ENCODE data around the gene TRAT1. TPM values are rescaled to one million over a fixed set of nuclear protein-coding genes. Genes with fewer than 3 reads are reported as not detected.
A peak's percentile ranks its signal among the peaks of the same experiment; 100 is the strongest.
"Not testable (repeated sequence)": the region's sequence is repeated elsewhere in the genome, so short reads cannot be mapped to it uniquely, and the experiment has no call there.

The TRAT1 gene
- under 1 TPM; 0.44 to 0.50 TPM for total RNA-seq
- long read RNA-seq = 0 reads

GRCh38 chr3:108822123-108822897 lies at the start of gene TRAT1:
Gene TRAT1 (plus strand): TSS chr3:108822786. CDS start chr3:108822928, 142 bp downstream.
- ATAC-seq = no peak
- intact Hi-C loops (cut with DNase I) = no loop called here
- no peak for DNase-seq

- intact Hi-C loops (cut with DNase I) = no loop called here
- no peak for DNase-seq
Measured at GRCh38 chr3:108775649-108776048, 46.9 kb upstream of the TRAT1 start.

GRCh38 chr3:108779496-108779895 lies 43.1 kb upstream of the TRAT1 start:
- intact Hi-C loops (cut with DNase I) = no loop called here
- no peak for DNase-seq
- no peak for ATAC-seq

More at GRCh38 chr3:108775649-108776048, 46.9 kb upstream of the TRAT1 start:
- ATAC-seq = no peak

DNA sequence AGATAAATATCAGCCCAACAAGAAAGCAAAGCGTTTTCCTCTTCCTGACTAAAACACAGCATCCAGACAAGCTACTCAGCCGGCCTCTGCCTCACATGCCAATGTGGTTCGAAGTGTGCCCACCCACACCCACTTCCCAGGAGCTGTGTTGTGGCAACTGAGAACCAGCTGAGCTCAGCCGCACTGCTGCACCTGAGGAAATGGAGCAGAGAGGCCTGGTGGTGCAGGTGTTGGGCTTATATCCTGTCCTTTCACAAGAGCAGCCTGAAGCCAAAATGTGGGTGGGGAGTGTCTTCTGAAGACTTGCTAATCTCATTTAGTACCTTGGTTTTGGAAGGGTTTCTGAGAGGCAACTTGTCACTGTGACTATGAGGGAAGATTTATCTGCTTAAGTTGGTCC lies 42.4 kb upstream of the TRAT1 start:
- DNase-seq (no peak), ATAC-seq (no peak)
- intact Hi-C loops (cut with DNase I) = no loop called here

DNA sequence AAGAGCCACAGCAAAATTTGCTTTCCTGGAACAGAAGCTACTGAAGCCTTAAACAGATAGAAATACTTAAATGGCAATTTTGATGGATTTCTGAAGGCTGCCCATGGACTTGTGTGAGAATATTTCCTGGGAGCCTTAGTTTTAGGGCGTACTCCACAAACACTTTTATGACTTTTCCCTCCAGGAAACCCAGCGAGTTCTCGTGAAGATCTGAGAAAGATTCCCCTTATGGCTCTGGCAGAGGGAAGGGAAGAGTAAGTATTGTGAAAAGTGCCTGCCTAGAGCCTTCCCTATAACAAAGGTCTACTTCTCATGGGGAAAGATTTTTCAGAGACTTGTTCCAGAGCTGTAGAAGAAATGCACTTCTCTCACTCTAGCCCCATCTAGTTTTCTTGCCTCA lies 31.1 kb upstream of the TRAT1 start:
- no peak for ATAC-seq
- DNase-seq = no peak
- intact Hi-C loops (cut with DNase I) = no loop called here

GRCh38 chr3:108804437-108804836 lies 18.1 kb upstream of the TRAT1 start:
- intact Hi-C loops (cut with DNase I) = no loop called here
- no peak for DNase-seq
- no peak for ATAC-seq

GRCh38 chr3:108804966-108805365 lies 17.6 kb upstream of the TRAT1 start:
- ATAC-seq (no peak), DNase-seq (no peak)
- intact Hi-C loops (cut with DNase I) = no loop called here

DNA sequence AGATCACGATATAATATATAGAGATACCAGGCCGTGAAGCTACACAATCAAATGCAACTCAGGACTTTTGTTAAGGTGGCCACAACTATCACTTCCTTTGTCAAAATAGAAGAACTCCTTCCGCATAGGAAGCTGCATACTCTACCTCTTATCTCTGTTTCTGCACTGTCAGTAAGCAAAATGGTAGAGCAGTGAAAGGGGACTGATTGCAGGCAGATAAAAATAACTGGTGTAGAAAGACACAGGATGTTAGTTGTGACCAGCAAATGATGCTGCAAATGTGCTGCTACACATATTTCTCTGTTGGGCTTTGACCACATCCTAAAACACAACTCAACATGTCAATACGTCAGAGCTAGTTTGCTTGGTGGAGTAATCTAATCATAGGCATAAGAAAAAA lies 16.3 kb upstream of the TRAT1 start:
- intact Hi-C loops (cut with DNase I) = no loop called here
- DNase-seq (no peak), ATAC-seq (peak in 1 of 2 donors; percentile 77)

GRCh38 chr3:108818404-108818803 lies 4.2 kb upstream of the TRAT1 start:
- ATAC-seq (peak in 1 of 2 donors; percentile 39), DNase-seq (no peak)
- intact Hi-C loops (cut with DNase I) = no loop called here

- no peak for DNase-seq
- no peak for ATAC-seq
- intact Hi-C loops (cut with DNase I) = no loop called here
Measured at GRCh38 chr3:108820586-108820985, 2.0 kb upstream of the TRAT1 start.

- ATAC-seq (no peak), DNase-seq (no peak)
- intact Hi-C loops (cut with DNase I) = no loop called here
Measured at GRCh38 chr3:108823227-108823626, 641 bp downstream of the TRAT1 start.

DNA sequence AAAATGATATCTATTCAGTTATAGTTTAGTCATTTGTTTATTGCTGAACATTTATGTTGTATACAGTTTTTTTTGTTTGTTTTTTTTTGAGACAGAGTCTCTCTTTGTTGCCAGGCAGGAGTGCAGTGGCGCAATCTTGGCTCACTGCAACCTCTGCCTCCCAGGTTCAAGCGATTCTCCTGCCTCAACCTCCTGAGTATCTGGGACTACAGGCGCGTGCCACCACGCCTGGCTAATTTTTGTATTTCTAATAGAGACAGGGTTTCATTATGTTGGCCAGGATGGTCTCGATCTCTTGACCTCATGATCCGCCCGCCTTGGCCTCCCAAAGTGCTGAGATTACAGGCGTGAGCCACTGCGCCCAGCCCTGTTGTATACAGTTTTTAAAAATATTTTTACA lies 1.2 kb downstream of the TRAT1 start:
- ATAC-seq; intact Hi-C loops (cut with DNase I); DNase-seq: not testable (repeated sequence)

DNA sequence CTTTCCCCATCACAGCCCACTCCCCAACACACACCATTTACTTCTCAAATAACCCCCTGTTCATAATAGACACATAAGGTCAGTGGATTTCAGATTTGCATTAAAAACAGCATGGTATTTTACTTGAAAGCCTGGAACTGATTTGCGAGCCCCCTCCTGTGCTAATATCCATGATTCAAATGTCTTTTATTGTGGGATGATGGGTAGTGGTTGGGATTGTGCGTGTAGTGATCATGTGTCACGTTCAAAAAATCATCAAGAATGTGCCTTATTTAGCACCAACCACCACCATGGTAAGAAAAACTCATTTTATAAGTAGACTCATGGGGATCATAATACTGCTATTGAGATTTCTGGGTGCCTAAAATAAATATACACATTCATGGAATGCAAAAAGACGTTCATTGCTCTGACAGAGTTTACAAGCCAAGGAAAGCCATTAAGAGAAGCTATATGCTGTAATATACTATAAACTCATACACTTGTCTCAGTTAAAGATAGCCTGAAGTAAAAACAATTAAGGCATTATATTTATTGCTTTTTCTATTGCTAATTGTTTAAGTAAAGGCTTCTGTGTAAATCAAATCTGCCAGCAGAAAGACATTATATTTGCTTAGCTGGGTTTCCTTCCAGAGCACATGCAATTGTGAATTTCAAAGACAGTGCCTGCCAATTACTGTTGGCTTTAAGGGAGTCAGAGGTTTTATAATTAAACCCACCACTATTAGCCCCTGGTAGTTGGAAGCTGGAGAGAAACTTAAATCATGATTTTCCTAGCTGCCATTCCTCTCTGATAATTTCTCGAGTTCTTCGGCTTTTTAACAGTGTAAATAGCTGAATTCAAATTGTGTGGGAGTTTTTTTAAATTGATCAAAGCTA lies 4.0 kb downstream of the TRAT1 start:
- DNase-seq = no peak
- ATAC-seq = no peak

DNA sequence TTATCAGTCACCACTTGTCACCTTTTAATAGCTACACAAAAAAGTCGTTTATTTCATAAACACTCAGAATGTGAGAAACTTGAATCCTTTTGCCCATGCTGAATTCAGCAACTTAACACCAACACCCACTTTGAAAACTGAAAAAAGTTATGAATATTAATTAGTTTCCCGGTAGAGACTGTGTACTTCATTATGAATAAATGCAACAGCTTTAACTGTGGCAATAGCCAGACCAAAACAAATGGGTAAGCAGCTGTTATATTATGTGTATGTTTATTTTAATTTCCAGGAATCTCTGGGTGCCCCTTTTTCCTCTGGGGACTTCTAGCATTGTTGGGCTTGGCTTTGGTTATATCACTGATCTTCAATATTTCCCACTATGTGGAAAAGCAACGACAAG lies 7.8 kb downstream of the TRAT1 start:
- no peak for DNase-seq
- intact Hi-C loops (cut with DNase I) = no loop called here
- ATAC-seq = no peak

More for the DNA sequence above, 4.0 kb downstream of the TRAT1 start:
- intact Hi-C loops (cut with DNase I) = no loop called here

DNA sequence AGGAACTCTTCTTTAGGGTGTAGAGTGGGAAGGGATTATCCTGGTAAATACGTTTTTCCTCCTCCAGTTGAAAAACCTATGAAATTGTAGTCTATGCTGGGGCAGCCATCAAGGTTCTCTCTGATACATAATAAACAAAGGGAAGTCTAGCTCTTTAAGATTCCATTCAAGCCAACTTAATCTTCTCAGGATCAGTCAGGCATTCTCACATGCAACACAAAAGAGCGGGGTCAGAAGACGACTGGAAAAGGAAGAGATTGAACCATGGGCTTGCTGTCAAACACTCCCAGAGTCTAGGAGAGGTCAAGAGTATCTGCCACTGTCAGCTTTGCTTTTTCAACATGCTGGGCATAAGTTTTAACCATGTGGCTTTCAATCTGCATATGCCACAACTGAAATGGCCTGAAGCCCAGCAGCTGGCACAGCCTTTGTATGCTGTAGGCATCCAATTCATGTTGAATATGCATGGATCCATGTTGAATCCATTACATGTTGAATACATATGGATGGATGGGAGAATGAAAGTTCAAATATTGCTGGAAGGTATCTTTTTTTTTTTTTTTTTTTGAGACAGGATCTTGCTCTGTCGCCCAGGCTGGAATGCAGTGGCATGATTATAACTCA lies 8.5 kb downstream of the TRAT1 start:
- ATAC-seq = no peak
- intact Hi-C loops (cut with DNase I) = no loop called here
- no peak for DNase-seq

DNA sequence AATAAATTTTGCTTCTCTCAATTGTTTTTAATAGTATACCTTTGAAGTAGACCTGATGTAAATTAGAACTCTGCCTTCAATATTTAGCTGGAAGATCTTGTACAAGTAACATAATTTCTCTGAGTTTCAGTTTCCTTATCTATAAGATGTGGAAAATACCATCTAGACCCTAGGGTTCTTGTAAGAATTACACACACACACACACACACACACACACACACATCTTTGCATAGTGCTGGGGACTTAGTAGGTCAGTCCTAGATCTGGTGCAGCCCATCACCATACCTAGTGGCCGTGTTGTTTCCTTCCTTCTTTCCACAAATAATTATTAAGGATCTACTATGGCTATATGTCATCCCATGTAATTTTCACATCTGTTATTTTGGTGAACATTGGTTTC lies 11.0 kb downstream of the TRAT1 start:
- ATAC-seq (no peak), DNase-seq (no peak)
- intact Hi-C loops (cut with DNase I) = no loop called here

- ATAC-seq = no peak
- no peak for DNase-seq
Measured at GRCh38 chr3:108834551-108834950, 12.0 kb downstream of the TRAT1 start.

DNA sequence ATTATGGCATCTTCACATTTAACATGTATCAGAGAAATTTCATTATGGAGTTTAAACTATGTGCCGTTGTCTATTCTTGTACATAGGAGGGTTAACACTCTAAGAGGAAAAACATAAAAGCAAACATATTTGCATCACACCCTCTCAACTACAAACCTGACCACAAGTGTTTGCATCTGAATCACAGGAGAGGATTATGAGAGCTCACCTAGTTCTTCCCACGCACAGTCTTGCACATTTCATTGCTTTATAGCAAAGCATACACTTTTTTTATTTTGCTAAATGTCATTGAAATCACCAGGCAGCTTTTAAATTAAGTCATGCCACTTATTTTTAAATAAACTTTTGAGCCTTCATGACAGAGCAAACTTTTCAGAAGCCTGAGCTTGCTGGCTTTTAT lies 12.5 kb downstream of the TRAT1 start:
- ATAC-seq (no peak), DNase-seq (no peak)
- intact Hi-C loops (cut with DNase I) = no loop called here

More at GRCh38 chr3:108834551-108834950, 12.0 kb downstream of the TRAT1 start:
- intact Hi-C loops (cut with DNase I) = no loop called here

DNA sequence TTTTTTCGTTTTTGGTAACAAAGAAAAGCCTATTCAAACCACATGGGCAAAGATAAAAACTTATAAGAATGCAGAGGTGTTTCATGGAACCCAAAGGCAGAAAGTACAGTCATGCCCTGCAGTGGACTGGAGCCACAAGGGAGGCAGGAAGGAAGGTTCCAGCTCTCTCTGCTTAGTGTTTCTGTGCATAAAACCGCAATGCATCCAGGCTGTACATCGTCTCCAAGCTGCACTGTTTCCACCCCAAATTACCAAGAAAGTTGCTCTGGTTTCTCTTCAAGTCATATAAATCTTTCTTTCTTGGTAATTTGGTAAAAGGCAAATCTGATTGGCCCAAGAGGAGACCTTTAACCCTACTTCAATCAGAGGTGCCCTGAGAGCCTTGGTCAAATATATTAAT lies 15.8 kb downstream of the TRAT1 start:
- intact Hi-C loops (cut with DNase I) = no loop called here
- no peak for ATAC-seq
- no peak for DNase-seq

DNA sequence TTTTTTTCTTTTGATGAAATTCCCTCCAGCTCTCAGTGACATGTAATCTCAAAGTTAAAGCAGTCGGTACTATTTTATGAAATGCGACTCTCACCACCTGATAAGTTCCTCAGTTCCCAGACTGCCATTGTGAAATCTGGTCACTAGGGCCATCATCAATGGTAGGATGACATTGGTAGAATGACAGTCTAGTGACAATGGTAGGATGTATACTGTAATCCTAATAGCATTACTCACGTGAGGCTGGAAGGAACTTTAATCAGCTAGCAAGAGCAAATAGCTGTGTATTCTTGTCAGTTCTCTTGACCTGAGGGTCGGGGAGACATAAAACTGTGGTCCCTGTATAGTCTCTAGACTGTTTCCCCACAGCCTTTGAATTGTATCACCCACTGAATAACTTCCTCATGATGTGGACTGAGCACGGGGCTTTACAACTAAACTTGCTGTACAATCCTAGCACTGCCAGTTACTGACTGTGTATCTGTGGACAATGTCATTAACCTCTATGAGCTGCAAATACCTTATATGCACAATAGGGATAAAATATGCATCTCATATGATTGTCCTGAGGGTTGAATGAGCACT lies 23.2 kb downstream of the TRAT1 start:
- ATAC-seq (no peak), DNase-seq (no peak)
- intact Hi-C loops (cut with DNase I) = no loop called here

Measured in left cardiac atrium (tissue), 4 donors.